Cerebellar nuclear complex (tissue), 1 donor: ENCODE results near the gene MTA2.
"Not testable (repeated sequence)": the region's sequence is repeated elsewhere in the genome, so short reads cannot be mapped to it uniquely, and the experiment has no call there.

ENCODE experiments used
- DNase-seq, 2 experiments: peaks; one replicate each; lab custom pipeline; 2025; lab: John Stamatoyannopoulos, UW

The MTA2 gene

GRCh38 chr11:62592146-62592815 is 9.4 kb downstream of the MTA2 start:
- no peak for DNase-seq

- peak; percentile 95 to 98 for DNase-seq
Measured at GRCh38 chr11:62591448-62592145, 10.1 kb downstream of the MTA2 start, which contains the start of gene TUT1. TUT1 (minus strand) TSS chr11:62591523; CDS start chr11:62591485, 38 bp downstream.

- no peak for DNase-seq
Measured at GRCh38 chr11:62588966-62589637, 12.6 kb downstream of the MTA2 start.

- DNase-seq = not testable (repeated sequence)
Measured at GRCh38 chr11:62585356-62585755, 16.3 kb downstream of the MTA2 start.

- not testable (repeated sequence) for DNase-seq
Measured at GRCh38 chr11:62581735-62582134, 19.9 kb downstream of the MTA2 start.

- no peak for DNase-seq
Measured at GRCh38 chr11:62580959-62581715, 20.5 kb downstream of the MTA2 start.

- no peak for DNase-seq
Measured at GRCh38 chr11:62579252-62579651, 22.4 kb downstream of the MTA2 start.

- no peak for DNase-seq
Measured at GRCh38 chr11:62578541-62578940, 23.1 kb downstream of the MTA2 start.

- DNase-seq = no peak
Measured at GRCh38 chr11:62577046-62577714, 24.5 kb downstream of the MTA2 start.

GRCh38 chr11:62575837-62576236 is 25.8 kb downstream of the MTA2 start:
- DNase-seq = no peak

- DNase-seq = no peak
Measured at GRCh38 chr11:62575156-62575555, 26.5 kb downstream of the MTA2 start.

GRCh38 chr11:62574363-62575071 is 27.1 kb downstream of the MTA2 start:
- no peak for DNase-seq

- peak; percentile 93 to 96 for DNase-seq
Measured at GRCh38 chr11:62573592-62574362, 27.9 kb downstream of the MTA2 start, which contains the start of gene EEF1G. EEF1G (minus strand) TSS chr11:62573891; CDS start chr11:62573842, 49 bp downstream.

GRCh38 chr11:62573006-62573591 is 28.6 kb downstream of the MTA2 start:
- no peak for DNase-seq

- no peak for DNase-seq
Measured at GRCh38 chr11:62572431-62572830, 29.2 kb downstream of the MTA2 start.

GRCh38 chr11:62571493-62571892 is 30.2 kb downstream of the MTA2 start:
- DNase-seq = not testable (repeated sequence)

GRCh38 chr11:62570903-62571302 is 30.8 kb downstream of the MTA2 start:
- DNase-seq = not testable (repeated sequence)

- DNase-seq = no peak
Measured at GRCh38 chr11:62569611-62570010, 32.1 kb downstream of the MTA2 start.

GRCh38 chr11:62567018-62567633 is 34.5 kb downstream of the MTA2 start:
- no peak for DNase-seq
